Forelimb muscle (tissue), 1 donor: Measurements from ENCODE around the gene IRS2. TPM values are rescaled to one million over a fixed set of nuclear protein-coding genes. Genes with fewer than 3 reads are reported as not detected.
"Not testable (repeated sequence)": the region's sequence is repeated elsewhere in the genome, so short reads cannot be mapped to it uniquely, and the experiment has no call there.

ENCODE experiments used
- DNase-seq: peaks from one replicate; pipeline ENCODE4 v3.0.0-alpha.2; 2013; ENCODE audit warnings: low read depth
- polyA plus RNA-seq: library from polyadenylated mRNA; unstranded; fragments of 120-200 nt; gene quantifications from one replicate; pipeline ENCODE4 v1.2.1, GENCODE V29; 2013; ENCODE audit not compliant: insufficient read length

Gene IRS2
- 3.8 TPM for polyA plus RNA-seq

- peak; percentile 83 for DNase-seq
These were observed at the start of gene IRS2 for GRCh38 chr13:109786457-109787134. Gene IRS2 (minus strand): TSS chr13:109786583. CDS start chr13:109786053, 530 bp downstream.

DNA sequence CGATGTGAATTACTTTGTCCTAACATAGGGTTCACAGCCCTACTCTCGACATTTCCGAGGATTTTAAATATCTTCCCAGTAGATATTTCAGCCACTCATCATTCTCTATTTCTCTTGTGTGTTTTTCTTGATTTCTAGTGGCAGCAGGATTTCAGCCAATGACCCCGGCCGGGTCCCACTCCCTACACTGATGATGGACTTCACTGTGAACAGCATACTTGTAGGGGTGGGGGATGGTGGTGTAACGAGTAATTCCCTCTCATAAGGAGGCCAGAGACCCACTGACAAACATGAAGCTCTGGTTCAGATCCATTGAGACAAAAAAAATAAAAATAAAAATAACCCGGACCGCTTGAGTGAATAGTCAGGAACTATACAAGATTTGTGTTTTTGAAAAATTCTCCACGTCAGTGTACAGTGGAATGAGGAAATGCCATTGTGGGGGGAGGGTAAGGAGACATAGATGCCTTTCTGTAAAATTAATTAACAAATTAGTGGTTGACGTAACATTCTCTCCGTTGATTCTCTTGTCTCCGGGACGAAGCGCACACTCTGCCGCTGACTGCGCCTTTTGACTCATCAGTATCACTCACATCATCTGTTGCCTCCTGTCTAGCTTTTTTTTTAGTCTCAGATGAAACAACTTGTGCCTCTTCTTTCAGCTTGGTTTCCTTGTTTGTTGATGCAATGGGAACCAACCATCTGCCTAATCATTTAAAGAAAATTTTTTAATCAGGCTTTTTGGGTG is 48.8 kb upstream of the IRS2 start:
- no peak for DNase-seq

DNA sequence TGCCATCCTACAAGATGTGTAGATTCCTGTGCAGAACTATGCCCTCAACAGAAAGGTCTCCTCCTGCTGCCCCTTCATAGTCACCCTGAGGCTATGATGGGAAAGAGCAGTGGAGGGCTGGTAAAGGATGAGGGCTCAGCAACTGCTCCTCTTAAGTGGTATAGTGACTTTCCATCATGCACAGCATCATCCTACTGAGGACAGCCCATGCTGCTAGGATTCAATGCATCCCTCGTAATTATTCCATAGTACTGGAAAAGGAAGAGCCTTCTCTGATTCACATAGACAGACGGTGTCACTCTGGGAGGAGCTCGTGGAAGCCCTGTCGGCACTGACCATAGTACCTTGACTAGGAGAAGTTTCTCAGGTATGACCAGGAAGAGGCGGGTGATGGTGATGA is 47.6 kb upstream of the IRS2 start:
- no peak for DNase-seq

GRCh38 chr13:109833071-109833470 is 46.7 kb upstream of the IRS2 start:
- DNase-seq = no peak

DNA sequence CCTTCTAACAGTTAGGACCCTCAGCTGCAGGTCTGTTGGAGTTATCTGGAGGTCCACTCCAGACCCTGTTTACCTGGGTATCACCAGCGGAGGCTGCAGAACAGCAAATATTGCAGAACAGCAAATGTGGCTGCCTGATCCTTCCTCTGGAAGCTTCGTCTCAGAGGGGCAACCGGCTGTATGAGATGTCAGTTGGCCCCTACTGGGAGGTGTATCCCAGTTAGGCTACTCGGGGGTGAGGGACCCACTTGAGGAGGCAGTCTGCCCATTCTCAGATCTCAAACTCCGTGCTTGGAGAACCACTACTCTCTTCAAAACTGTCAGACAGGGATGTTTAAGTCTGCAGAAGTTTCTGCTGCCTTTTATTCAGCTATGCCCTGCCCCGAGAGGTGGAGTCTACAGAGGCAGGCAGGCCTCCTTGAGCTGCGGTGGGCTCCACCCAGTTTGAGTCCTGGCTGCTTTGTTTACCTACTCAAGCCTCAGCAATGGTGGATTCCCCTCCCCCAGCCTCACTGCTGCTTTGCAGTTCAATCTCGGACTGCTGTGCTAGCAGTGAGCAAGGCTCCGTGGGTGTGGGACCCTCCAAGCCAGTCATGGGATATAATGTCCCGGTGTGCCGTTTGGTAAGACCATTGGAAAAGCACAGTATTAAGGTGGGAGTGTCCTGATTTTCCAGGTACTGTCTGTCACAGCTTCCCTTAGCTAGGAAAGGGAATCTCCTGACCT is 42.4 kb upstream of the IRS2 start:
- DNase-seq = not testable (repeated sequence)

DNA sequence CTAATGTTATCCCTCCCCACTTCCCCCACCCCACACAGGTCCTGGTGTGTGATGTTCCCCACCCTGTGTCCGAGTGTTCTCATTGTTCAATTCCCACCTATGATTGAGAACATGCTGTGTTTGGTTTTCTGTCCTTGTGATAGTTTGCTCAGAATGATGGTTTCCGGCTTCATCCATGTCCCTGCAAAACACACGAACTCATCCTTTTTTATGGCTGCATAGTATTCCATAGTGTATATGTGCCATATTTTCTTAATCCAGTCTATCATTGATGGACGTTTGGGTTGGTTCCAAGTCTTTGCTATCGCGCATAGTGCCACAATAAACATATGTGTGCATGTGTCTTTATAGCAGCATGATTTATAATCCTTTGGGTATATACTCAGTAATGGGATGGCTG is 36.8 kb upstream of the IRS2 start:
- DNase-seq = not testable (repeated sequence)

- DNase-seq = no peak
These were observed 34.7 kb upstream of the IRS2 start for GRCh38 chr13:109821103-109821502.

DNA sequence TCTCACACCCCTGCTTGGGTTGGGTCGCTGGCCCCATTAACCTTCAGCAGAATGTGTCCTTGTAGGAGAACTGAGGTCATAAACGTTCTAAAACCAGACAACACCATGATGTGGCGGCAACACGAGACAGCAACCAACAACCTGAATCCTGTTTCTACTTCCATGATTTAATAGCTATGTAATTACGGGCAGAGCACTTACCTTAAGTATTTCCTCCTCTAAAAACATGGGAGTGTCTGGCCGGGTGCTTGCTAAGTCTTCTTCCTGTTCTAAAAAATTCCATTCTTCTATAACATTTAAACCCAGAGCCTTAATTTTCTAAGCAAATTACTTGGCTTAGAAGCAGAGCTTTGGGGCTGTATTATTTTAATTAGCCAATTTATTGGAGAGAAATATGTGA is 33.5 kb upstream of the IRS2 start:
- no peak for DNase-seq

- DNase-seq = peak; percentile 22
These were observed 32.5 kb upstream of the IRS2 start for GRCh38 chr13:109818886-109819285.

DNA sequence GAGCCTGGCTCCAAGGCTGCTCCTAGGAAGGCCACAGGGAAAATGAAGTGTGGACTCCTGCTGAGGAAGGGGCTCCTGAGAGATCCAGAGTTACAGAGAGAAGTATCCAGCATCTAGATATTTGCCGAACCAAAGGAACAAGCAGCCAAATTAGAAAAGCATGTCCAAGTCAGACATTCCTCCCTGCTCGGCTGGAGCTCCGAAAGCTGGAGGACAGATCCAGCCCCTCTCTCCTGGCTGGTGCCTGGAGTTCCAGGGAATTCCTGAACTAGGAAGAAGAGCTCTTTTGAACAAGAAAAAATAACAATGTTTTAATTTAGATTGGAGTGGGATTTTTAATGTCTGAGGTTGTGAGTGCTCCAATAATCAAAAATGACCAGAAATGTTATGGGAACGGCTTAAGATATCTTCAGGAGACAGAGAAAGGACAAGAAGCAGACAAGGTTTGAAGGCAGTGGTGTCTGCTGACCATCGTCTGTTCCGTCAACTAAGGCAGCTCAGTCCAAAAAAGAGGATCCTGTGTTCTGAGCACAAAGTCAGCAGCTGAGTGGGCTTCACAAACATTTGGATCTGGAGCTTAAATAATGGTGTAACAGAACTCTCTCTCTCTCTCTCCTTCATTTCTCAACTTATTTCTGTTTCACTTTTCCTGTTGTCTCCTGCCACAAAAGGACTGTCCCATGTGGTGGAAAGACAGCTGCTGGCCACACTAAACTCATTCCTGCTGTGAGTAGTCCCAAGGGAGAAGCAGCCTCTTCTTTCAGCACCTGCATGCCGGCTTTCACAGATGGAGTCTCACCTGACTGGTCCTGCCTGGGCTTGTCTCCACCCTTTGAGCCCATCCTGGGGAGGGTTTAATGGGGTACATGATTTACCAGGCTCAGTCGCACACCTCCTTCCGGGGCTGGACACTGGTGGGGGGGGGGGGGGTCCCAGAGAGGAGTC is 31.5 kb upstream of the IRS2 start:
- DNase-seq = no peak

DNA sequence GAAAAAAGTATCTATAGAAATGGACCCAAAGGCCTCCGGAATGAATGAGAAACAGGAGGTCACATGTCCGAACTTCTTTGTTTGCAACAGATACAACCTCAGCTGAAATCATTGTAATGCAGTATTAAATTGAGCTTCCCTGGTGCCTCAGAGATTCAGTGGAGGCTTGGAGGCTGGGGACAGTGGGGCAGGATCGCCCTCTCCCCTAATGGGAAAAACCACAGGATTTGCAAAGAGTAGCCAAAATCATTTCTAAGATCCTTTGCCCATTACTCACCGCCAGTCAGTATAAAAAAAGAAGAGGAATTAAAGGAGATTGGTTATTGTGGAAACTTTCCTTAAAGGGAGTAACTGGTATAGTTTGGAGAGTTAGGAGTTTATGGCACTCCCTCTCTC is 30.4 kb upstream of the IRS2 start:
- DNase-seq = no peak

DNA sequence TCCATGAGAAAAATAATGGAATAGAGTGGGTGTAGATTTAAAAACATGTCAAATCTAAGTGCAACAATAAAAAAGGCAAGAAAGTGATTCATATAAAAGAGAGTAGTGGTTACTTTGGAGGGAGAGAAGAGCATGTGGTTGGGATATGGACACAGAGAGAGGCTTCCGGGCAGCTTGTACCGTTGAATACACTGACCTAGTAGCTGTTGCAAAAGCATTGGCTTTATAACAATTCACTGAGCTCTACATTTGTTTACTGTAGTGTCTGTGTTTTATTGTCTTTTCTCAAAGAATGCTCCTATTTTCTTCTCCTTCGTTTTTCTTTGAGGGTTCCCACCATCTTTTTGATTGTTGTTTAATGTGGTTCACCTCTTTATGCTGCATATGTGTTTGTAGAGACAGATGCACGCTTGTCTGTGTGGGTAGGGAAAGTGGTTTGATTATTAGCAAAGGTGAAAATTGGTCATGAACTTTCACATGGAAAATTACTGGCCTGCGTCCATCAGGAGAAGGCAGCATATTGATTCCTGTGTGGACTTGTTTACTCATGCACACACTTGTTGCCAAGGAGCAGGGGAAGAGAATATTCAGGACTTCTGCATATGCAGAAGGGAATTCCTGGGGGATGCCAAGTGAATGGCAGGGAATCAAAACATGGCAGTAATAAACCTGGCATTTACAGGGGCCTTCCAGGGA is 29.9 kb upstream of the IRS2 start:
- no peak for DNase-seq

- no peak for DNase-seq
These were observed 29.3 kb upstream of the IRS2 start for GRCh38 chr13:109815651-109816050.

DNA sequence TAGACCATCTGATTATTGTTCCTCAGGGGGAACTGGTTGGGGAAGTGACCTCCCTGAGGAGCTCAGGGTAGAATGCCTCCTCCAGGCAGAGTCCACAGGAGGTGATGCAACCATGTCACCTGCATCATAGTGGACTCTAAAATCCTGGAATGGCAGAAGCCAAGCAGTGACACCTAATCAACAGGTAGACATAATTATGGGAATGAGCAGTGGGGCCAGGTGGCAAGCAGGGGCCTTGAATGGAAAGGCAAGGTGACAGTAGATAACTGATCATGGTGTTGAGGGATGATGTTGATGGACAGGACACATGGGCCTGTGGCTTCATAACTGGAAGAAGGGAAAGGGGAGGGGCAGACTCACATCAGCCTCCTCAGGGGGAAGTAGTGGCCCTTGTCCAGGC is 27.3 kb upstream of the IRS2 start:
- DNase-seq = no peak

- DNase-seq = no peak
These were observed 26.0 kb upstream of the IRS2 start for GRCh38 chr13:109812382-109812781.

DNA sequence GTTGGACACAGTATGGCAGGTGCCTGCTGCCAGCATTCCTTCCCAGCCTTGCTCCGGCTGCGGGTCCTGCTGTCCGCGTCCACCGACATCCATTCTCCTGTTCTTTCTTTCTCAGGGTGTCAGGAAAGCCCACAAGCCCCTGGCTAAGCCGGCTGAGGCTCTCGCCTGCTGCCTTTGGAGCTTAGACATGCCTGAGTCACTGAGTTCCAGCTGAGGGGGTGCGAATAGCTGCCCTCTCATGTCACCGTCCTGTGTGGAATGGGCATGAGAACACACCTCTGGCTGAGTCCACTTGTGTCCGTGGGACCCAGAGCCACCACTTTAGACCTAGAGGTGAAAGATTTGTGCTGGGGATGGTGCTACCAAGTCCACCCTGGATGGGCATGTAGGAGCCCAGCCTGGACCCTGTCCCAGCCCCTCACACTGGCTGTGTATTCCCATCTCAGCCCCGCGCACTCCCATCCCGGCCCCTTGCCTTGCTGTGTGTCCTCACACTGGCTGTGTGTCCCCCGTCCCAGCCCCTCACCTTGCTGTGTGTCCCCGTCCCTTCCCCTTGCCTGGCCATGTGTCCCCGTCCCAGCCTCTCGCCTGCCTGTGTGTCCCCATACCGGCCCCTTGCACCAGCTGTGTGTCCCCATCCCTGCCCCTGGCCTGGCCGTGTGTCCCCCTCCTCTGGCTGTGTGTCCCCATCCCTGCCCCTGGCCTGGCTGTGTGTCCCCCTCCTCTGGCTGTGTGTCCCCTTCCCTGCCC is 24.6 kb upstream of the IRS2 start:
- DNase-seq = no peak

GRCh38 chr13:109809216-109809932 is 23.0 kb upstream of the IRS2 start:
- DNase-seq = no peak

DNA sequence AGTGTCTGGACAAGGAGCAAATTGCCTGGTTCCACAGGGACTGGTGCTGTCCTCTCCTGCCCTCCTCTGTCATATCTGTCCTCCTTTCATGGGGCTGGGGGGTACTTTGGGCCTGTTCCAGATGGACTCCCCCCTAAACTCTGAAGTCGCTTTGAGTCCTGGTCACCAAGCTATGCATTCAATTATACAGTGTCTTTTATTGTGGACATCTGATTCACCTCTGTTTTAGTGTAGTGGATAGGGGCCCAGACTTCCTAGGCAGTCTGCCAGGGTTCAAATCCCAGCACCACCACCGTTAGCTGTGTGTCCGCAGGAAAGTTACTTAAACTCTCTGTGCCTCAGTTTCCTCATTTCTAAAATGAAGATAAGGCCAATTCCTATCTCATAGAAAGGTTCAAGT is 21.0 kb upstream of the IRS2 start:
- DNase-seq = no peak

- no peak for DNase-seq
These were observed 18.3 kb upstream of the IRS2 start for GRCh38 chr13:109804654-109805053.

DNA sequence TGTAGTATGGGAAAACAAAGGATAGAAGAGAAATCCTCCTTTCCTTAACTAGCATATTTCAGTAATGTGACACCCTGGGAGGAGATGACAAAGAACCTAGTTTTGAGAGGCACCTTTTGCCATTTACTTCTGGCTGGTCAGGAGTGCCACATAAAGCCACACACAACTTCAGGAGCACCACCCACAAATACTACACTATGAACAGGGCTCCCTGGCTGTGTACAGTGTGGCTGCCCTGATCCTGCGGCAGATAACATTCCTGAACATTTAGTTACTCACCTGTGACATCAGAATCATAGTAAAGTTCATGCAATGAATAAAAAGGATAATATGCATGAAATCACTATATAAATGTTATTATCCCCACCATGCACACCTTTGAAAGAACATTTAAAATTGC is 17.4 kb upstream of the IRS2 start:
- no peak for DNase-seq
